ENCODE results near the gene TXNL1.
"Not testable (repeated sequence)": the region's sequence is repeated elsewhere in the genome, so short reads cannot be mapped to it uniquely, and the experiment has no call there.

TXNL1 gene

DNA sequence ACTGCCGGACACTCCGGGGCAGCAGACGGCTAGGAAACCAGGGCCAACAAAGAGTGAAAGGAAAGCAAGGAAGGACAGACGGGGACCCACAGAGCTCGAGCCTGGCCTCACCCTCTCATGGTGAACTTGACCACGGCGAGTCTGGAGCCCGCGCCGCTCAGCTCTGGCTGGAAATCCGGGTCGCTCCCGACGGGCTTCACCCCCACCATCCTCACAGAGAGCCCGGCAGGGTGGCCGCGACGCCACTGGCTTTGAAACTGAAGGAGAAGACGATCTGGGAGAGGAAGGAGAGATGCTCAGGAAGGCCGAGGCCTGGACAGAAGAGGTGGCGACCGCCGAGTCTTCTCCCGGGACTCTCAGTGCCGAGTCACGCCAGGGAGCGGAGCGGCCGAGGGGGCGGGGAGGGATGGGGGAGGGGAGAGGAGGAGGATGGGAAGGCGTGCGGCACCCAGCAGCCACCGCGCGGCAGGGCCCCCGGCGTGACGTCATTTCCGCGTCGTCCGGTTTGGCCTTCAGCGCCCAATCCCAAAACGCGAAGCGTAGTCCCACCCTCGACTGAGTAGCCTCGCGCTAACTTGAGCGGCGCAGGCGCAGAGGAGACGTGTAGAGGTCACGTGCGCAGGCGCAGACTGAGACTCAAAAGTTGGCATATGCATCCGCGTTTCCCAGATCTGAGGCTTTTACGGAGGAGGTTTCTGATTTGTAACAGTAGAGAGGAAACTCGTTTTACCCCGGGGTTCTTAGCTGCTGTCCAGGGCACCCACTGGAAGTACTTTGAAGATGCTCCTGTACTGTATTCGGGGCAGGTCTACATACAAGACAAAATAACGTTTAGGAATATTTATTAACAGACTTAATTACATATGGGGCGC lies at the start of gene TXNL1:
TSS of gene TXNL1 (minus strand) at position 361 of the 872 bp plus-strand sequence. CDS start at position 209, 152 bp downstream.
- DNase-seq, result peak; percentile 99

DNA sequence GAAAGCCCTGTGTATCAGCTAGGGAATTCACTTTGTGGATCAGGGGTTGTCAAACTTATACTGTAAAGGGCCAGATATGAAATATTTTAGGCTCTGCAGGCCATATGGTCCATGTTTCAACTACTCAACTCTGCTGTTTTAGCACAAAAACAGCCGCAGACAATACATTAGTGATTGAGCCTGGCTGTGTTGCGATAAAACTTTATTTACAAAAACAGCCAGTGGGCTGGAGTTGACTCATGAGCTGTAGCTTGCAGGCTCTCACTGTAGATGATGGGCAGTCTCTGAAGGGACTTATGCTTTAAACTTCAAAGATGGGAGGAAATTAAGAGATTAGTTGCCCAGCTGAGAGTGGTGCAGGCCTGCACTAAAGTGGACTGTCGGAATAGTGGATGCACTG lies 45.9 kb upstream of the TXNL1 start:
- DNase-seq, result no peak

- DNase-seq, result no peak
These were observed 40.6 kb upstream of the TXNL1 start for GRCh38 chr18:56678836-56679565.

DNA sequence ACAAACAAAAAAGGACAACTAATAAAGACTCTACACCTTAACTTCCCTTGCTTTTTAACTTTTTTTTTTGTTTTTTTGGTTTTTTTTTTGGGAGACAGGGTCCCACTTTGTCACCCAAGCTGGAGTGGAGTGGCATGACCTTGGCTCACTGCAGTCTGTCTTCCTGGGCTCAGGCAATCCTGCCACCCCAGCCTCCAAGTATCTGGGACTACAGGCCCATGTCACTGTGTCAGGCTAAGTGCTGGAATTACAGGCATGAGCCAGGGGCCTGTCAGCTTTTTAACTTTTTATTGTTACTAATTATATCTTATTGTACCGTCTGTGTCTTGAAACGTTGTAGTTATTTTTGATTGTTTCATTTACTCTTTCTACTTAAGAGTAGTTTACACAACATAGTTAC lies 38.2 kb upstream of the TXNL1 start:
- no peak for DNase-seq

GRCh38 chr18:56672981-56673380 lies 34.6 kb upstream of the TXNL1 start:
- no peak for DNase-seq

DNA sequence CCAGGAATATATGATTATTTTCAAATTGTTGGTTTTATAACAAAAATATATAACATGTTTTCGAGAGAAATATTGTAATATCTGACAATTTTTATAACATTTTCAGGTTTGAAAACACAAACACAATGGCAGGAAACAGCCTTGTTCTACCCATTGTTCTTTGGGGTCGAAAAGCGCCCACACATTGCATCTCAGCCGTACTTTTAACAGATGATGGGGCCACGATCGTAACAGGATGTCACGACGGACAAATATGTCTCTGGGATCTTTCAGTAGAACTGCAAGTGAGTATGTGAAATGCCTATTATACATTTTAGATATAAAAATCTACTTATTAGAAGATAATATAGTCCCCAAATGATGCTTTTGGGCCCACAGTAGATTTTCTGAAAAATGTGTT lies 34.0 kb upstream of the TXNL1 start:
- no peak for DNase-seq

- no peak for DNase-seq
These were observed 24.5 kb upstream of the TXNL1 start for GRCh38 chr18:56662902-56663301.

GRCh38 chr18:56662502-56662901 lies 24.1 kb upstream of the TXNL1 start:
- no peak for DNase-seq

DNA sequence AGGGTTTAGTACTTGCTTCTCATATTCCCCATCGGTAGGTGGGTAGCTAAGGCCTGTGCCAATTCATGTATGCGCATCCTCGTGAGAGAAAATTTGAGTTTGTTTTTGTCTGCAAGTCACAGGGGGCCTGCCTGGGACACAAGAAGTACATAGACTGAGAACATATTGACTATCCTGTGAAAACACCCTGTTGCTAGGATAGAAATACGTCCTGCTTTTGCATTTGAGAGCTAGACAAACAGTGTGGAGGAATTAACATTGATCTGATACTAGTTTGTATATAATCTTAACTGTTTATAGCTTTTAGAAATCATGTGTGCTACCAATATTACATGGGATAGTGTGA lies 23.6 kb upstream of the TXNL1 start:
- no peak for DNase-seq

DNA sequence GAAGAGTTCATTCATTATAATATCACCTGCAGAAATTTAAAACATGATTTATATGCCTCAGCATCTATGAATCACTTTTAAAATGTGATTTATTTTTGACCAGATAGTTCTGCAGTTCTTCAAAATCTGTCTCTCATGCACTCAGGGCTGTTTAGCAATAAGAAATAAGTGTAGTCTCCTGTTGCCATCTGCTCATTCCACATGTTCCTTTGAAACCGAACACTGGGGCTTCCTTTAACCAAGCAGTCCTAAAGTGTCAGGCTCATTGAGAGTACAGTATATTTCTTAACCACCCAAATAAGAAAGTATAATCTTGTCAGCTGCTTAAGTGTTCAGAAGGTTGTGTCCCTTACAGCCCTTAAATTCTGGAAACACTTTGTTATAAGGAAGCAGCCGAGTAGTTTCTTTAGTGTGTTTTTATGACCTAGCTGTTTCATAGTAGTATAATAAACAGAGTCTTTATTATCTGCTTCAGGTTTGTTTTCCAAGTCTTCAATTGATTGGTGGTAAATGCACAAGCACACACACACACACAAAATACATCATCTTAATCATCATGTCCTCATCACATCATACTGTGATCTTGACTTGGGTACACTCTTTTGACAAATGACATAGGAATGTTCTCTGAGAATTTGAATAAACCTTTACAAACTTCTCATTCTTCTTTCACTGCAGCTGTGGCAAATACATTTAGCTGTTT lies 23.1 kb upstream of the TXNL1 start:
- no peak for DNase-seq

- DNase-seq, result no peak
These were observed 22.3 kb upstream of the TXNL1 start for GRCh38 chr18:56660655-56661054.

- no peak for DNase-seq
These were observed 20.7 kb upstream of the TXNL1 start for GRCh38 chr18:56659111-56659510.

GRCh38 chr18:56658261-56658660 lies 19.9 kb upstream of the TXNL1 start:
- DNase-seq, result no peak

- not testable (repeated sequence) for DNase-seq
These were observed 15.9 kb upstream of the TXNL1 start for GRCh38 chr18:56654280-56654679.

GRCh38 chr18:56652802-56653201 lies 14.4 kb upstream of the TXNL1 start:
- no peak for DNase-seq

DNA sequence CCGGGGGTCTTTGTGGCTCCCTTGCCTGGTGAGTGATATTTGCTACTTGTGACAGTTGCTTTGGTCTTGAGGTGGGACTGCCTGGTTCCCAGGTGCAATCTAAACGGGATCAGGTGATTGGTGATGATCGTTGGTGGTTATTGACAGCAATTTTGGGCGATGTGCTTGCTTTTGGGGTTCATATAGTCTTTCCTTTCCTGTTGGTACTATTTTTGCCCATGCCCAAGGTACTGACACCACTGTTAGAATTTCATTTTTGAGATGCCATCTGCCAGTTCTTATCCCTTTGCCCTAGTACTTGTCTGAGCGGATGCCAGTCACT lies 13.3 kb upstream of the TXNL1 start:
- DNase-seq, result no peak

GRCh38 chr18:56650944-56651770 lies 12.8 kb upstream of the TXNL1 start, which contains the start of gene WDR7:
Gene WDR7 (plus strand): TSS chr18:56651359. CDS start chr18:56672516, 21,157 bp downstream.
- peak; percentile 98 for DNase-seq

- no peak for DNase-seq
These were observed 11.6 kb upstream of the TXNL1 start for GRCh38 chr18:56649996-56650395.

DNA sequence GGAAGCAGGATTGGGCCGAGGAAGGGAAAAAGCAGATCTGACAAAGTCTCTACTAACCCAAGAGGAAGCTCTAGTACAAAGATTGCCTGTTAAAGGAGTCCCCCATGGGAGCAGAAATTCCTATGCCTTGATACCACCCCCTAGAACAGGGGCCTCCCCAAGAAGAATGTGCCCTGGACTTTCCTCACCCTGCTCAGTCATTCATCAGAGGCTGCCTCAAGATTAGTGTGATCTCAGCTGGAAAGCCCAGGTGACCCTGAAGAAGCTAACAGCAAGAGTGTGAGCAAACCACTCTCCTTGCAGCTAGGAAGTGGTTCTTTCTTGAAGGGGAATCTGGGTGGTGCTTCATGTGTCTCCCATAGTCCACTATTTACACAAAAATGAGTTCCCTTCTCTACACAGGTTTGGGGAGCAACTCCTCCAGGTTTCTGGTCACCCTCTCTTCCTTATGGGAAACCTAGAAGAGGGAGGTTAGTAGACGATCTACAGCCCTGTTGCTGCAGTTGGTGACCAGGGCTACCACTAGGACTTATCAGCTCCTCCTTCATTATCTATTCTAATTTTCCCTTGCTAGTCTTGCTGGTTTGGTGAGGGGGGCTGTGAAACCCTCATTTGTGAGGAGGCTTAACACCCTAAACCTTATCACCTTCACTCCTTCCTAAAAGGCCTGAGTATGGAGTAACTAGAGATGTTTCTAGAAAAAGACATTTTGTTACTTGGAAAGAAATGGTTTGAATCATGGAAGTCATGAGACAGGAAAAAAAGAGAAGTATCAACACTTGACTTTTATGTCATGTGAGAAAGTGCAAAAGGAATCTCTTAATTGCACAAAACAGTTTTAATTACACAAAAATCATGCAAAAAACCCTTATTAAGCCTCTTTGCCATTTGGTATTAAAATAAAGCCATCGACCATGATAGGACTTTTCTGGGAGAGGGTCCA lies 9.8 kb upstream of the TXNL1 start:
- no peak for DNase-seq

DNA sequence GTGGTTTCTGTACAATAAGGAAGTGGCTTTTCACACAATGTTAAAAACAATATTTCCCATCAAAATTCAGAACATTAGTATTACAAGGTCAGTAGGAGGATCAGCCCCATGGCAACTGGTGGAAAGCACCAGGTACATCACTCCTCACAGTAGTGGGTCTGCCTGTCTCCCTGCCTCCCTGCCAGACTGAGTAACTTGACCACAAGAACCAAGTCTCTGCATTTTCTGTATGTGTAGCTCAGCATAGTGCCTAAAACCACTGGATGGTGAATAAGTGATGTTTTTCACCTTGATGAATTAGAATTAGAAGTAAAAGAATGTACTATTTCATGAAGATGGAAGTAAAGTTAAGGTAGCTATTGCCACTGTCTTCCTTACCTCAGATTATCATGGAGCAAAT lies 8.7 kb upstream of the TXNL1 start:
- DNase-seq, result no peak

DNA sequence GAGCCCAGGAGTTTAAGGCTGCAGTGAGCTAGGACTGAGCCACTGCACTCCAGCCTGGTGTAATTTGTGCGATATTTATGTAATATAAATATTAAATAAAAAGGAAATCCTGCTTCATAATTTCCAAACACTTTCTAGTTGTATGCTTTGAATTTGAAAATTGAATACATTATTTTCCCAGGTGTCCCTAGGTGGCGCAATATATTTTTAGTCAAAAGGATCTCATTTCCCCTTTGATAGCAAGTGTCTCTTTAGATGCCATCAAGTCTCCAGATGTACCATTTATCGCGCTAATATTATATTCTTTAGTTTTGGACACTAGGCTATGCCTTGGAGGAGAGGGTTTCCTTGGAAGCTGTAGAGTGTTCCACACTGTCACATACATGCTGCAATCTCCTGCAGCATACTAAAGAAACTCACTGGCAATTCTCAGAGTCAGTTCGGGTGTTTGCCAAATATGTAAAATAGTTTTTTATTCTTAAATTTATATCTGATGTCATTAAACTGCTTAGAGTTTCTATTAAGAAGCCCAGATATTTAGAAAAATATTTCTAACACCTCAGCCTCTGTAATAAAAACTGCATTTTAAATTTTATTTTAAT lies 7.1 kb upstream of the TXNL1 start:
- no peak for DNase-seq
